GM12878 (cell line): ENCODE data around the gene ME1. TPM values are rescaled to one million over a fixed set of nuclear protein-coding genes. Genes with fewer than 3 reads are reported as not detected.
"Not testable (repeated sequence)": the region's sequence is repeated elsewhere in the genome, so short reads cannot be mapped to it uniquely, and the experiment has no call there.

Experiments
- ATAC-seq: fragments of 200-7000 bp; cut with Tn5 transposase; 3 replicates; pipeline ENCODE4 v1.9.1; 2020; ENCODE audit warnings: mild to moderate bottlenecking, moderate library complexity
- BruUV-seq: library from RNA; stranded (reverse); fragments of 400-500 nt; replicated peaks from 2 replicates; lab custom pipeline; 2021; lab: Mats Ljungman, UMichigan
- CTCF ChIA-PET: fragments of 300-600 bp; sonication (Branson Sonifier 250); formaldehyde crosslinking; extraction: SDS; loops from one replicate; lab custom pipeline; 2021; ENCODE audit warnings: inconsistent platforms; lab: Yijun Ruan, JAX
- POLR2A ChIA-PET: fragments of 350-600 bp; formaldehyde crosslinking; extraction: SDS; loops from one replicate; lab custom pipeline; 2021; ENCODE audit warnings: inconsistent platforms; lab: Charles Lee
- RAD21 ChIA-PET: fragments of 300-600 bp; sonication (Branson Sonifier 250); formaldehyde crosslinking; loops from one replicate; lab custom pipeline; 2023; ENCODE audit warnings: antibody characterized with exemption; ENCODE audit not compliant: unreplicated experiment; lab: Charles Lee
- SMC1A ChIA-PET: fragments of 300-600 bp; sonication (Branson Sonifier 250); formaldehyde crosslinking; loops from one replicate; lab custom pipeline; 2023; ENCODE audit not compliant: unreplicated experiment, uncharacterized antibody; lab: Charles Lee
- DNase-seq: peaks from one replicate; pipeline ENCODE4 v3.0.0-alpha.2; 2011; ENCODE audit warnings: low read depth, low spot score
- FAIRE-seq: peaks from 3 replicates; lab custom pipeline; 2011; peaks lifted over from hg19 to GRCh38; lab: Jason Lieb, UNC
- H2AFZ ChIP-seq: 2 replicates; pipeline ENCODE4 v1.6.0; 2011; ENCODE audit warnings: low read depth, low read length, control low read depth; ENCODE audit not compliant: control insufficient read depth
- H3K27ac ChIP-seq: 2 replicates; pipeline ENCODE4 v1.5.1; 2011; ENCODE audit warnings: control low read depth; ENCODE audit not compliant: control insufficient read depth, insufficient read depth
- H3K27me3 ChIP-seq, 2 experiments: replicated peaks in 1 of 2; 2 replicates each; pipeline versions ENCODE4 v1.6.0 to v1.6.1; 2011; ENCODE audit warnings: low read length in 1 of 2; ENCODE audit not compliant: control insufficient read depth in 2 of 2, insufficient read depth in 2 of 2
- H3K36me3 ChIP-seq, 2 experiments: 2 replicates each; pipeline ENCODE4 v1.5.1; 2011; ENCODE audit warnings: low read length in 1 of 2; ENCODE audit not compliant: control insufficient read depth in 2 of 2, insufficient read depth in 2 of 2
- H3K4me1 ChIP-seq: 2 replicates; pipeline ENCODE4 v1.6.1; 2011; ENCODE audit warnings: mild to moderate bottlenecking, low read length, moderate library complexity, mixed read lengths; ENCODE audit not compliant: control insufficient read depth, insufficient read depth
- H3K4me2 ChIP-seq: 2 replicates; pipeline ENCODE4 v1.6.0; 2011; ENCODE audit warnings: control low read depth; ENCODE audit not compliant: control insufficient read depth, insufficient read depth
- H3K4me3 ChIP-seq: fragments of 200-600 bp; sonication (generic); 2 replicates; pipeline ENCODE4 v1.5.1; 2016
- H3K79me2 ChIP-seq: 2 replicates; pipeline ENCODE4 v1.6.0; 2011; ENCODE audit warnings: low read length; ENCODE audit not compliant: control insufficient read depth, insufficient read depth
- H3K9ac ChIP-seq: 2 replicates; pipeline ENCODE4 v1.8.0; 2011; ENCODE audit warnings: low read length, control low read depth, mixed read lengths; ENCODE audit not compliant: control insufficient read depth, insufficient read depth
- H3K9me3 ChIP-seq: replicated peaks from 3 replicates; pipeline ENCODE4 v1.5.1; 2011; ENCODE audit warnings: mild to moderate bottlenecking, low read length; ENCODE audit not compliant: control insufficient read depth, insufficient read depth
- H4K20me1 ChIP-seq: 2 replicates; pipeline ENCODE4 v1.6.0; 2011; ENCODE audit not compliant: control insufficient read depth, insufficient read depth
- ETV6 ChIP-seq, 2 experiments: fragments of 450-650 bp in 1 of 2; IDR thresholded peaks in 1 of 2; conservative IDR thresholded peaks in 1 of 2; 2 replicates each; pipeline ENCODE4 v1.6.1; 2014; ENCODE audit warnings: antibody characterized with exemption in 1 of 2, borderline replicate concordance in 1 of 2, low read depth in 1 of 2, mild to moderate bottlenecking in 1 of 2, moderate library complexity in 1 of 2
- EZH2 ChIP-seq: IDR thresholded peaks from 2 replicates; pipeline ENCODE4 v1.6.1; 2012; ENCODE audit warnings: low read depth, mild to moderate bottlenecking, control low read depth, inconsistent platforms, low read length, borderline replicate concordance; ENCODE audit not compliant: control insufficient read depth
- MEF2A ChIP-seq: IDR thresholded peaks from 2 replicates; pipeline ENCODE4 v1.6.1; 2011; ENCODE audit warnings: low read depth, mild to moderate bottlenecking, low read length, moderate library complexity; ENCODE audit not compliant: insufficient read depth
- NR2C2 ChIP-seq: IDR thresholded peaks from 2 replicates; pipeline ENCODE4 v1.6.1; 2011; ENCODE audit warnings: borderline replicate concordance, low read depth; ENCODE audit not compliant: control insufficient read depth, insufficient read length
- NRF1 ChIP-seq: conservative IDR thresholded peaks from 2 replicates; pipeline ENCODE4 v1.6.1; 2011; ENCODE audit warnings: mild to moderate bottlenecking, low read depth, low read length, improper control_type of control experiment
- POLR2A ChIP-seq: IDR thresholded peaks from 2 replicates; pipeline ENCODE4 v1.6.1; 2011; ENCODE audit warnings: low read depth, mild to moderate bottlenecking, low read length
- POLR2AphosphoS2 ChIP-seq: IDR thresholded peaks from 2 replicates; pipeline ENCODE4 v1.6.1; 2011; ENCODE audit warnings: low read depth, mild to moderate bottlenecking, low read length, improper control_type of control experiment, moderate library complexity
- RAD51 ChIP-seq: fragments of 450-650 bp; IDR thresholded peaks from 2 replicates; pipeline ENCODE4 v1.6.1; 2016; ENCODE audit warnings: moderate library complexity, mild to moderate bottlenecking, inconsistent platforms
- RB1 ChIP-seq: fragments of 450-650 bp; formaldehyde crosslinking; IDR thresholded peaks from 2 replicates; pipeline ENCODE4 v1.6.1; 2017; ENCODE audit warnings: mild to moderate bottlenecking, borderline replicate concordance
- SREBF2 ChIP-seq: IDR thresholded peaks from 2 replicates; pipeline ENCODE4 v1.6.1; 2012; ENCODE audit warnings: mild to moderate bottlenecking, low read length
- WGBS: methylation state at CpG from one replicate; pipeline ENCODE4 v1.1.6; 2016; ENCODE audit warnings: low lambda C conversion rate; ENCODE audit not compliant: insufficient replicate concordance, insufficient coverage; ENCODE audit errors: missing lambda C conversion rate; 5-methylcytosine and 5-hydroxymethylcytosine counted together
- in situ Hi-C: fragments of 300-500 bp; cut with MboI; formaldehyde crosslinking; loops from 9 replicates; pipeline ENCODE4 v1.14.3; 2018; ENCODE audit warnings: mixed read lengths
- intact Hi-C: fragments of 100-400 bp; cut with micrococcal nuclease; formaldehyde crosslinking; loops from one replicate; pipeline ENCODE4 v1.14.2; 2022; ENCODE audit not compliant: unreplicated experiment
- polyA plus RNA-seq, 11 experiments: library from polyadenylated mRNA; depleted of rRNA in 4 of 11; unstranded in 6 of 11; stranded (reverse) in 5 of 11; fragments of >200 nt; fragmentation: Nextera tagmentation in 4 of 11; fragmentation: Illumina TruSeq in 1 of 11; extraction: Ambion mirVana in 4 of 11; extraction: Trizol in 1 of 11; gene quantifications; 1 replicate in 1 of 11; 2 replicates in 10 of 11; pipeline versions ENCODE4 v1.2.1 to v1.2.3, GENCODE V29; 2011 to 2016; ENCODE audit warnings: inconsistent platforms in 2 of 11, missing spikeins in 2 of 11, low read depth in 1 of 11
- total RNA-seq, 4 experiments: library from RNA; depleted of rRNA in 3 of 4; stranded (reverse); fragments of >200 nt in 3 of 4; fragmentation: Illumina TruSeq in 1 of 4; extraction: Trizol in 1 of 4; gene quantifications; 2 replicates each; pipeline versions ENCODE4 v1.2.1 to v1.2.3, GENCODE V29; 2013 to 2021
- TF ChIP-seq, protein P1 (sequence below): IDR thresholded peaks from 2 replicates; pipeline ENCODE4 v1.6.1; 2012; ENCODE audit warnings: low read depth, low read length, improper control_type of control experiment
- TF ChIP-seq, protein P2 (sequence below): fragments of 450-650 bp; IDR thresholded peaks from 2 replicates; pipeline ENCODE4 v1.6.1; 2017; ENCODE audit warnings: antibody characterized with exemption, mild to moderate bottlenecking, moderate library complexity

The ME1 gene
- total and polyA plus RNA-seq, 10 of the 15 experiments (the other 5 are each of a cell fraction or from before 2014, with no cell fraction given): 3.6 to 11.8 (median 8.4) TPM

DNA sequence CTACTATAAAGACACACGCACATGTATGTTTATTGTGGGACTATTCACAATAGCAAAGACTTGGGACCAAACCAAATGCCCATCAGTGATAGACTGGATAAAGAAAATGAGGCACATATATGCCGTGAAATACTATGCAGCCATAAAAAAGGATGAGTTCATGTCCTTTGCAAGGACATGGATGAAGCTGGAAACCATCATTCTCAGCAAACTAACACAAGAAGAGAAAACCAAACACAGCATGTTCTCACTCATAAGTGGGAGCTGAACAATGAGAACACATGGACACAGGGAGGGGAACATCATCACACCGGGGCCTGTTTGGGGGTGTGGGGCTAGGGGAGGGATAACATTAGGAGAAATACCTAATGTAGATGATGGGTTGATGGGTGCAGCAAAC, 174.1 kb downstream of the ME1 start:
- FAIRE-seq, H3K79me2 ChIP-seq, intact Hi-C loops, H3K27ac ChIP-seq, BruUV-seq, H3K27me3 ChIP-seq, H2AFZ ChIP-seq, RAD21 ChIA-PET, H3K4me1 ChIP-seq, H3K4me3 ChIP-seq, ATAC-seq, H3K4me2 ChIP-seq, H3K9me3 ChIP-seq, CTCF ChIA-PET, H4K20me1 ChIP-seq, H3K36me3 ChIP-seq, H3K9ac ChIP-seq, in situ Hi-C loops, DNase-seq, POLR2A ChIA-PET: not testable (repeated sequence)
- SMC1A ChIA-PET: interaction anchor here (0.7 kb wide), 1 partner anchor 37 kb away, joined by 3 read pairs; no protein-coding TSS in a partner anchor
- WGBS: 48% methylated on average over 3 of the region's 3 CpGs

- peaks cover 3% of the 10 kb centered on the region; the same call in 1 of the 3 replicates for H3K9me3 ChIP-seq
- H3K27ac ChIP-seq: no peak overlapping the region
- H3K79me2 ChIP-seq: no peaks in the 10 kb centered on the region
- DNase-seq (no peak), ATAC-seq (no peak)
- no peak overlapping the region for H3K4me2 ChIP-seq
- no peak overlapping the region for H2AFZ ChIP-seq
- ChIA-PET SMC1A (no interaction called here), CTCF (interaction anchor here (1.1 to 1.4 kb wide), 5 partner anchors 123 to 262 kb away, joined by 3 to 5 read pairs (median 4); partner anchors contain the start of genes DOP1A and UBE3D), POLR2A (interaction anchor here (0.5 kb wide), 1 partner anchor 73 kb away, joined by 3 read pairs; no protein-coding TSS in a partner anchor)
- H3K4me1 ChIP-seq: no peaks in the 10 kb centered on the region
- H3K4me3 ChIP-seq: no peak overlapping the region
- no peaks in the 10 kb centered on the region for H4K20me1 ChIP-seq
- no peak for TF ChIP-seq EZH2
- no peak for TF ChIP-seq RAD51
- TF ChIP-seq RB1: no peak
- no peak for TF ChIP-seq NRF1
- TF ChIP-seq, protein P1, sequence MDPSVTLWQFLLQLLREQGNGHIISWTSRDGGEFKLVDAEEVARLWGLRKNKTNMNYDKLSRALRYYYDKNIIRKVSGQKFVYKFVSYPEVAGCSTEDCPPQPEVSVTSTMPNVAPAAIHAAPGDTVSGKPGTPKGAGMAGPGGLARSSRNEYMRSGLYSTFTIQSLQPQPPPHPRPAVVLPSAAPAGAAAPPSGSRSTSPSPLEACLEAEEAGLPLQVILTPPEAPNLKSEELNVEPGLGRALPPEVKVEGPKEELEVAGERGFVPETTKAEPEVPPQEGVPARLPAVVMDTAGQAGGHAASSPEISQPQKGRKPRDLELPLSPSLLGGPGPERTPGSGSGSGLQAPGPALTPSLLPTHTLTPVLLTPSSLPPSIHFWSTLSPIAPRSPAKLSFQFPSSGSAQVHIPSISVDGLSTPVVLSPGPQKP: no peak
- no peak for TF ChIP-seq POLR2A
- TF ChIP-seq SREBF2: no peak
- TF ChIP-seq ETV6 (conservative IDR thresholded peaks at IDR 0.05 in 1 of 2, IDR thresholded peaks at IDR 0.05 in 1 of 2; ENCODE audit: borderline replicate concordance in 1 of 2, low read depth in 1 of 2): no peak
- TF ChIP-seq POLR2AphosphoS2: no peak
- TF ChIP-seq, protein P2, sequence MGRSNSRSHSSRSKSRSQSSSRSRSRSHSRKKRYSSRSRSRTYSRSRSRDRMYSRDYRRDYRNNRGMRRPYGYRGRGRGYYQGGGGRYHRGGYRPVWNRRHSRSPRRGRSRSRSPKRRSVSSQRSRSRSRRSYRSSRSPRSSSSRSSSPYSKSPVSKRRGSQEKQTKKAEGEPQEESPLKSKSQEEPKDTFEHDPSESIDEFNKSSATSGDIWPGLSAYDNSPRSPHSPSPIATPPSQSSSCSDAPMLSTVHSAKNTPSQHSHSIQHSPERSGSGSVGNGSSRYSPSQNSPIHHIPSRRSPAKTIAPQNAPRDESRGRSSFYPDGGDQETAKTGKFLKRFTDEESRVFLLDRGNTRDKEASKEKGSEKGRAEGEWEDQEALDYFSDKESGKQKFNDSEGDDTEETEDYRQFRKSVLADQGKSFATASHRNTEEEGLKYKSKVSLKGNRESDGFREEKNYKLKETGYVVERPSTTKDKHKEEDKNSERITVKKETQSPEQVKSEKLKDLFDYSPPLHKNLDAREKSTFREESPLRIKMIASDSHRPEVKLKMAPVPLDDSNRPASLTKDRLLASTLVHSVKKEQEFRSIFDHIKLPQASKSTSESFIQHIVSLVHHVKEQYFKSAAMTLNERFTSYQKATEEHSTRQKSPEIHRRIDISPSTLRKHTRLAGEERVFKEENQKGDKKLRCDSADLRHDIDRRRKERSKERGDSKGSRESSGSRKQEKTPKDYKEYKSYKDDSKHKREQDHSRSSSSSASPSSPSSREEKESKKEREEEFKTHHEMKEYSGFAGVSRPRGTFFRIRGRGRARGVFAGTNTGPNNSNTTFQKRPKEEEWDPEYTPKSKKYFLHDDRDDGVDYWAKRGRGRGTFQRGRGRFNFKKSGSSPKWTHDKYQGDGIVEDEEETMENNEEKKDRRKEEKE: no peak
- no peak for TF ChIP-seq MEF2A
- no peak for TF ChIP-seq NR2C2
- TF ChIP-seq, all 136 proteins: peak for 0
- FAIRE-seq: no peak
- peaks cover 0 to 4% of the 10 kb centered on the region in 2 experiments; a peak in 1 of 4 replicates for H3K36me3 ChIP-seq
- intact Hi-C loops (no loop called here), in situ Hi-C loops (no loop called here)
- RAD21 ChIA-PET: no interaction called here
- BruUV-seq: no TSS peak
- 4% methylated on average over 1 of the region's 1 CpG for WGBS
- H3K27me3 ChIP-seq: no peaks in the 10 kb centered on the region
- no peak overlapping the region for H3K9ac ChIP-seq
Observed at GRCh38 chr6:83252719-83253118, 178.1 kb downstream of the ME1 start.
